ENCODE measurements around the gene GADL1.

Gene GADL1

DNA sequence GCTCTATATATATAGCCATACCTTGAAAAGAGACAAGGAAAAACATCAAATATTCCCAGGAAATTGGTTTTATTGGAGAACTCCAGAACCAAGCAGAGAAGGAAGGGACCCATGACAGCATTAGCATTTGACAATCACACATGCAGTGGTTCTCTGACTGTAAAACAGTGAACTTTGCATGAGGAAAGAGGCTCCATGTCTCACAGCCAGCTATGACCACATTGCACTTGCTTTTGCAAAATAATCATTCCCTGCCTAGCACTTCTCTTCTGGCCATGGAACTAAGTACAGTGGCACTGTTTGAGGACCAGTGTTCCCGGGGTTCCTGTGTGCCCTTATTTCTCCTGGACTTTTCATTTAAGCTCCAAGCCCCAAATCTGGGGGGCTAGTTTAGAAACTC, 202.5 kb downstream of the GADL1 start:
- DNase-seq (ENCODE audit: low read depth): no peak
- TF ChIP-seq, protein P1, sequence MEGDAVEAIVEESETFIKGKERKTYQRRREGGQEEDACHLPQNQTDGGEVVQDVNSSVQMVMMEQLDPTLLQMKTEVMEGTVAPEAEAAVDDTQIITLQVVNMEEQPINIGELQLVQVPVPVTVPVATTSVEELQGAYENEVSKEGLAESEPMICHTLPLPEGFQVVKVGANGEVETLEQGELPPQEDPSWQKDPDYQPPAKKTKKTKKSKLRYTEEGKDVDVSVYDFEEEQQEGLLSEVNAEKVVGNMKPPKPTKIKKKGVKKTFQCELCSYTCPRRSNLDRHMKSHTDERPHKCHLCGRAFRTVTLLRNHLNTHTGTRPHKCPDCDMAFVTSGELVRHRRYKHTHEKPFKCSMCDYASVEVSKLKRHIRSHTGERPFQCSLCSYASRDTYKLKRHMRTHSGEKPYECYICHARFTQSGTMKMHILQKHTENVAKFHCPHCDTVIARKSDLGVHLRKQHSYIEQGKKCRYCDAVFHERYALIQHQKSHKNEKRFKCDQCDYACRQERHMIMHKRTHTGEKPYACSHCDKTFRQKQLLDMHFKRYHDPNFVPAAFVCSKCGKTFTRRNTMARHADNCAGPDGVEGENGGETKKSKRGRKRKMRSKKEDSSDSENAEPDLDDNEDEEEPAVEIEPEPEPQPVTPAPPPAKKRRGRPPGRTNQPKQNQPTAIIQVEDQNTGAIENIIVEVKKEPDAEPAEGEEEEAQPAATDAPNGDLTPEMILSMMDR (IDR thresholded peaks at IDR 0.05; ENCODE audit: insufficient read depth, low read depth, low read length, missing control alignments): no peak
- no peak overlapping the region for H3K4me3 ChIP-seq (ENCODE audit: low read depth, low read length)

DNA sequence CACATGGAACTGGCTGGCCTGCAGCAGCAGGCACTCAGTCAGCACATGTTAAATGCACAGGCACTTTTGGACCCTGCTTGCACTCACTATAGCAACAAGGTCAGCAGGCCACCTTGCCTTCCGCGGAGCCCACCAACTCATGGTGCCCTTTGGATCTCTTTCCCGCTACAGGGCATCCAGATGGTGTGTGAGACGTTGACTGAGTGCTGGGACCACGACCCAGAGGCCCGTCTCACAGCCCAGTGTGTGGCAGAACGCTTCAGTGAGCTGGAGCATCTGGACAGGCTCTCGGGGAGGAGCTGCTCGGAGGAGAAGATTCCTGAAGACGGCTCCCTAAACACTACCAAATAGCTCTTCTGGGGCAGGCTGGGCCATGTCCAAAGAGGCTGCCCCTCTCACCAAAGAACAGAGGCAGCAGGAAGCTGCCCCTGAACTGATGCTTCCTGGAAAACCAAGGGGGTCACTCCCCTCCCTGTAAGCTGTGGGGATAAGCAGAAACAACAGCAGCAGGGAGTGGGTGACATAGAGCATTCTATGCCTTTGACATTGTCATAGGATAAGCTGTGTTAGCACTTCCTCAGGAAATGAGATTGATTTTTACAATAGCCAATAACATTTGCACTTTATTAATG, 203.1 kb downstream of the GADL1 start:
- H3K4me3 ChIP-seq (ENCODE audit: low read depth, low read length): no peak overlapping the region

DNA sequence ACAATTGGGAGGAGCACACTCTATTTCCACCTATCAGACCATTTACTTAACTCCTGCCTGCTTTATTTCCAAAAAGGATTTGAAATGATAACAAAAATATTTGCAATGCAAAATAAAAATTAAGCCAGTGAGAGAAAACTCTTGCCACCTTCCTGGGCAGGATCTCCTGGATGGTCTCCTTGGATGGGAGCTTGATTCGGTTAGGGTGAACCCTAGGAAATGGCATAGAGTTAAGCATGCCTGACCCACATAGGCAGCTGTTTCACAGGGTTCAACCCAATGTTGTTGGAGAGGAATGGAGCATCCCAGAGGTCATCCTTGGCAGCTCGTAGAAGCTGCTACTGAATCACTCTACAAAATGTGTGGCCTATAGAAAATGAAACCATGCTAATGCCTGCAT, 204.3 kb downstream of the GADL1 start:
- DNase-seq (ENCODE audit: low read depth): no peak
- H3K4me3 ChIP-seq (ENCODE audit: low read depth, low read length): no peak overlapping the region
- TF ChIP-seq, protein P1 (IDR thresholded peaks at IDR 0.05; ENCODE audit: insufficient read depth, low read depth, low read length, missing control alignments): no peak

More for the DNA sequence above, 203.1 kb downstream of the GADL1 start:
- TF ChIP-seq, protein P1 (IDR thresholded peaks at IDR 0.05; ENCODE audit: insufficient read depth, low read depth, low read length, missing control alignments): no peak
- no peak for DNase-seq (ENCODE audit: low read depth)

DNA sequence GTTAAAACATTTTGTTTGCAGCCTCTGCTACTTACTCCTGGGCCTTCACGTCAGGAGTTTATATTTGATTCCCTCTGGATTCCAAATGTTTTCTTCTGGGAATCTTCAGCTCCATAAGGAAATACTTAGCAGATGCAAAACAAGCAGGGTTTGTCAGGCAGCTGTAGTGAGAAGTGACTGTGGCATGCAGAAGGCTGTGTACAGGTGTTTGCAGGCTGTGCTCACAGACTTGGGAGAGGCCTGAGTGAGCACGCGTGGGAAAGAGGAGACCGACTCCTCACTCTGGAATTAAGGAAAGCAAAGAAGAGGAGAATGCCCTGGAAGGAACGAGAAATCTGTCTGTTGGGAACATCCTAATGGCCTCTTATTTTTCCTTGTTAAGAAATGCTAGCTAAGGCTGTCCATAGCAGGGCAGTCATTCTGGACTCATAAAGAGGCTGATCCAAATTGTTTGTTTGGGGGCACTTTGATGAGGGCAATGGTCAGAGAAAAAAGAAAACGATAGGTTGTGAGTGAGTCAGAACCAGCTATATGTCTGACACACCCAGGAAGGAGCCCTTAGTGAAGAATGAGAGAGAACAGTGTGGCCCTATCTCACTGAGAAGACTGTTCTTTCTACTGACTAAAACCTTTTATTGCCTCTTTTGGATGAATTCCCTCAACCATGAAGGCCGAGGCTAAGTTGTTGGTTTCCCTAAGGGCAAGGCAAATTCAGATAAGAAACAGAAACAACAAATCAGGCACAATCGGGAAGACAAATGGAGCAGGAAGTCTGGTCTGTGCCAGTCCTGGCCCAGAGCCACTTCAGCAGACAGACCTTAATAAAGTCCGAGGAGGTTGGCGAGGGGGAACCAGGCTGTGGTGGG, 205.5 kb downstream of the GADL1 start:
- TF ChIP-seq, protein P1 (IDR thresholded peaks at IDR 0.05; ENCODE audit: insufficient read depth, low read depth, low read length, missing control alignments): no peak
- H3K4me3 ChIP-seq (ENCODE audit: low read depth, low read length): no peak overlapping the region
- no peak for DNase-seq (ENCODE audit: low read depth)

DNA sequence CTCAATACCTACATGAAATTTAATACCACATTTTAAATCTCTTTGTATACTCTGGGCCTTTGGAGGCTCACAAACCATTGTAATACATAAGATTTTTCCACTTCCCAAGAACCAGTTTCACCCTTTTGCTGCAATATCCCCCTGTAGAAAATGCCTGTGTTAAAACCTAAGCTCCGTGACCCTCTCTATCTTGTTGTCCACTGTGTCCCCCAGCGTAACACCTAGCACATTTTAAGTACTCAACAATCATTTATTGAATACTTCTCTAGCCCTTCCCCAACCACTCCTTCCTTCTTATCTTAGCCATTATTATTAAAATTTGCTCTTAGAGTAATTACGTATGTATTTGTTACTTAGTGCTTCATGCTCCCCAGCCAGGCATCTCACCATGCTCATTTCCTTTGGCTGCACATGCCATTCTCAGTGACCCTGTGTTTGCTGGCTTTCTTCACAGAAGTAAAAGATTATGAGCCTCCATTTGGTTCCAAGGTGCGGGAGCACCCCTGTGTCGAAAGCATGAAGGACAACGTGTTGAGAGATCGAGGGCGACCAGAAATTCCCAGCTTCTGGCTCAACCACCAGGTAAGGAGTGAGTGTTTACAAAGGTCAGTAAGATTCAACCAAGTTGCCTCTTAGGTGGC, 206.4 kb downstream of the GADL1 start:
- TF ChIP-seq, protein P1 (IDR thresholded peaks at IDR 0.05; ENCODE audit: insufficient read depth, low read depth, low read length, missing control alignments): no peak
- no peak overlapping the region for H3K4me3 ChIP-seq (ENCODE audit: low read depth, low read length)
- no peak for DNase-seq (ENCODE audit: low read depth)

DNA sequence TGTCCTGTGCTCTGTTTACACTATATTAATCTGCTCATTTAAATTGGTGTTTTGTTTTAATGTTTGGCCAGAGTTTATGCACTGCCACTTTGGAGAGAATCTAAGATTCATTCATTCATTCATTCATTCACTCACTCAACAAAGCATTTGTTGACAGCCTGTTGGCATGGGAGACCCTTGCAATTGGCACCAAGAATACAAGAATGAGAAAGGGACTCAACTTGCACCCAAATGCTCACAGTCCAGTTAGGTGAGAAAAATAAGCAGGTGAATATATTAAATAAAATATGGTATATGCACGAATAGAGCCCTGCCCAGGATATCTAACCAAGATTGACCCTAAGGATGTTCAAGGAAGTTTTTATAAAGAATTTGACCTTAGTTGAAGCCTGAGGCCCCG, 207.7 kb downstream of the GADL1 start:
- H3K4me3 ChIP-seq (ENCODE audit: low read depth, low read length): no peak overlapping the region
- TF ChIP-seq, protein P1 (IDR thresholded peaks at IDR 0.05; ENCODE audit: insufficient read depth, low read depth, low read length, missing control alignments): no peak
- DNase-seq (ENCODE audit: low read depth): no peak
